ENCODE results near the gene ERFL. TPM values are rescaled to one million over a fixed set of nuclear protein-coding genes. Genes with fewer than 3 reads are reported as not detected.

Gene ERFL
- polyA plus RNA-seq, 6 donors from 2014 or later: not detected

DNA sequence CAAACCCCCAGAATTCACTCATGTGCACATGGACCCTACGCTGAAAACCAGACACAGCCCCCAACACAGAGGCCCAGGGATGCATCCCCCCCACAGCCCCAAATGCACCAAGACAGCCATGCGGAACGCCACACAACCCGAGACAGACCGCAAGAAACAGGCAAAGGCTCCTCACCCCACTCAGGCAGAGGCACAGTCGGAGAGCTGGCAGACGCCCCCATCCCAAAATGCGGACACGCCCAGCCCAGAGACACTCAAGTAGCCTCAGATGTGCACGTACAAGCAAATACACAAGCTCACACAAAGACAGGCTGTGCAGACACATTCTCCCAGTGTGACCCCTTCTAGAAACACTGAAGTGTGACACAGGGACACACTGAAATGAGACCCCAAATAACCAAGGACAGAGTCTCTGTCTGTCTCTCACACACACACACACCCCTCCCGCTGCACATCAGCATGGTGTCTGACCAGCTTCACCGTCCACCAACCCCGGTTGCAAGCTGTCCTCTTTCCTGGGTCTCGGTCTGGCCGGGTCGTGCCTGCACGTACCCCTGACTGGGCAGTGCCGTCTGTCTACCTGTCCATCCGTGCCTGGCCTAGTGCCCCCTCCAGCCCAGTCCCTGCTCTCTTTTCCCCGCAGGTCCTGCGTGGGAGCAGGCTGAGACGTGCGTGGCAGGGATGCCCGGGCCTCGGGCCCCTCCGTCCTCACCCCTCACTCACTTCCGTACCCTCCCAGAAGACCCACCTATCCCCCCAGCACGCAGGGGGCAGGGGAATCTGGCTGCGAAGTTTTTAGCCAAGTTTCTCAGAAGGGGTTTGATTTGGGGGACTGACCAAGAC, 16.1 kb downstream of the ERFL start:
- peak overlapping the region; percentile 6 to 72 (median 60) for H3K4me3 Mint-ChIP-seq
- no peaks in the 10 kb centered on the region for H3K9me3 Mint-ChIP-seq
- H3K27ac Mint-ChIP-seq: peak overlapping the region in 4 of 6 donors; percentile 56 to 91 (median 60)
- peak; percentile 23 to 34 for ATAC-seq (ENCODE audit: low read depth in 2 of 2)
- peaks cover 0 to 11% (median 4%) of the 10 kb centered on the region in 3 donors for H3K27me3 Mint-ChIP-seq
- no peak for DNase-seq
- peaks cover 0 to 4% of the 10 kb centered on the region in 2 donors for H3K36me3 Mint-ChIP-seq
- peaks cover 40 to 50% (median 50%) of the 10 kb centered on the region in 3 donors for H3K4me1 Mint-ChIP-seq

- Mint-ChIP-seq H3K36me3 (peaks cover 0 to 13% of the 10 kb centered on the region in 2 donors), H3K9me3 (no peaks in the 10 kb centered on the region), H3K4me3 (peak overlapping the region in 7 of 8 donors; percentile 6 to 72 (median 47)), H3K27ac (peak overlapping the region; percentile 56 to 91 (median 66)), H3K27me3 (peaks cover 0 to 11% (median 4%) of the 10 kb centered on the region in 3 donors), H3K4me1 (peaks cover 40 to 57% (median 56%) of the 10 kb centered on the region in 3 donors)
- ATAC-seq (ENCODE audit: low read depth in 2 of 2) (no peak), DNase-seq (no peak)
Observed at GRCh38 chr19:41910992-41911888, 17.0 kb downstream of the ERFL start.

DNA sequence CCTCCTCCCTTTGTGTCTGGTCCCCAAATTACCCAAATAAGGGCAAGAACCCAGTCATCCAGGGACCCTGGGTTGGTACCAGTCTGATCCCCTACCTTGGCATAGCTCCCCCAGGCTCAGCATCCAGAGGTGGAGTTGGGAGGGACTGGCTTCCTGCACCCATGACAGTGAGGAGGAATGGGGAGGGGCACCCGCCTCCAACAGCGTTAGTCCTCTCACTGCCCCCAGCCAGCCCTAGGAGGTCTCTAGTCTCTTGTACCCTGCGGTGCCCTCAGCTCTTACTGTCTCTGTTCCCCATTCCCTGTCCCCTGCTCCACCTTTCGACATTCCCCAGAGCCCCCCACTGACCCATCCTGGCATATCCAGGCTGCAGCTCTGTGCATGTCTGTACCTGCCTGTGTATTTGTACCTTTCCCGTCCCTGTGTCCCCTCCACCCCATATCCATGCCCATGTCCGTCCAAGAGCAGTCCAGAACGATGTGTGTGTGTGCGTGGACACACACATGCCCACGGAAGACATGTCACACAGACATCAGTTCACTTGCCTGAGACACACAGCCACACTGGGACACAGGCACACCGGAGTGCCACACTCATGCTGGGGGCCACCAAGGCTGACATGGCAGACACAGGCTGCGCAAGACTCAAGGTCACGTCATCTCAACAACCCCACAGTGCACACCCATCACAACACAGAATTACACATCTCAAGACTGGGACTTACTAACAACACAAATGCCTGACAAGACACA, 17.8 kb downstream of the ERFL start:
- Mint-ChIP-seq H3K27ac (peak overlapping the region; percentile 21 to 80 (median 57)), H3K27me3 (peaks cover 0 to 11% (median 4%) of the 10 kb centered on the region in 3 donors), H3K4me1 (peaks cover 45 to 65% (median 61%) of the 10 kb centered on the region in 3 donors), H3K36me3 (peaks cover 4 to 20% of the 10 kb centered on the region in 2 donors), H3K9me3 (no peaks in the 10 kb centered on the region), H3K4me3 (peak overlapping the region in 3 of 8 donors; percentile 21 to 58 (median 47))
- ATAC-seq (ENCODE audit: low read depth in 2 of 2): no peak
- DNase-seq: no peak

- H3K27ac Mint-ChIP-seq: no peak overlapping the region
- peaks cover 0 to 11% (median 4%) of the 10 kb centered on the region in 3 donors for H3K27me3 Mint-ChIP-seq
- peak overlapping the region in 1 of 8 donors; percentile 44 for H3K4me3 Mint-ChIP-seq
- DNase-seq (no peak), ATAC-seq (ENCODE audit: low read depth in 2 of 2) (no peak)
- H3K36me3 Mint-ChIP-seq: peaks cover 4 to 22% of the 10 kb centered on the region in 2 donors
- peaks cover 47 to 66% (median 61%) of the 10 kb centered on the region in 3 donors for H3K4me1 Mint-ChIP-seq
- no peaks in the 10 kb centered on the region for H3K9me3 Mint-ChIP-seq
Observed at GRCh38 chr19:41909706-41910105, 18.5 kb downstream of the ERFL start.

DNA sequence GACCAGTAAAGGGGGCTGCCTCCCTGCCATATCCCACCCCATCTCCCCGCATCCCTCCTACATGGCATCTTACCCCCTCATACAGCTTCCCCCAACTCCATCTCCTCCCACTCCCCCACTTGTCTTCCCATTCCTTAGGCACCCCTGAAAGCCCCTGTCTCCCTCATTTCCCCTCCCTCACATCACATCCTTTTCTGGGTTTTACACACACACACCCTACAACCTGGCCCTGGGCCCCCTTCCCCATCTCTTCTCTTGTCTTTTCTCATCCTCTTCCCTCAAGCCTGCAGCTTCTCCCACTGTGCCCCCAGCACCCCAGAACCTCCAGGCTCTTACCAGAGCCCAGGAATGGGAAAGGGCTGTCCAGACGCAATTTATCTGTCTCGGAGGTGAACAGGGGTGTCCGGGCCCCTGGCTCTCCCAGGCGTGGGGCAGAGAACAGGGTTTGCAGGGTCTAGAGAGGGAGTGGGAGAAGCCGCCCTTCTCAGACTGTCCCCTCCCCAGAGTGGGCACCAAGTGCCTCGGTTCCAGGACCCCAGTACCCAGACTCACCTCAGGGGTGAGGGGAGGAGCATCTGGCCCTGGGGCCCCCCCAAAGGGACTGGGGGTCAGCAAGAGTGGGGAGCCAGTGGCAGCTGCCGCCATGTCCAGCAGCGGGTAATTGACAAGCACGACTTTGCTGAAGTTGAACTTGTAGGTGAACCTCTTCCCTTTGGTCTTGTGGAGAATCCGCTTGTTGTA, 19.4 kb downstream of the ERFL start:
- ATAC-seq (ENCODE audit: low read depth in 2 of 2) (no peak), DNase-seq (no peak)
- Mint-ChIP-seq H3K27me3 (peaks cover 0 to 8% (median 4%) of the 10 kb centered on the region in 3 donors), H3K9me3 (no peaks in the 10 kb centered on the region), H3K4me3 (peak overlapping the region in 1 of 8 donors; percentile 44), H3K27ac (peak overlapping the region in 3 of 6 donors; percentile 64 to 93 (median 82)), H3K4me1 (peaks cover 44 to 67% (median 59%) of the 10 kb centered on the region in 3 donors), H3K36me3 (peaks cover 4 to 29% of the 10 kb centered on the region in 2 donors)

- no peak overlapping the region for H3K4me3 Mint-ChIP-seq
- ATAC-seq (ENCODE audit: low read depth in 2 of 2): no peak
- H3K9me3 Mint-ChIP-seq: no peaks in the 10 kb centered on the region
- DNase-seq: no peak
- H3K27me3 Mint-ChIP-seq: peaks cover 0 to 8% (median 4%) of the 10 kb centered on the region in 3 donors
- H3K27ac Mint-ChIP-seq: no peak overlapping the region
- H3K36me3 Mint-ChIP-seq: peaks cover 4 to 29% of the 10 kb centered on the region in 2 donors
- peaks cover 41 to 59% (median 51%) of the 10 kb centered on the region in 3 donors for H3K4me1 Mint-ChIP-seq
Observed at GRCh38 chr19:41907994-41908615, 20.1 kb downstream of the ERFL start.

- peaks cover 36 to 57% (median 43%) of the 10 kb centered on the region in 3 donors for H3K4me1 Mint-ChIP-seq
- peak overlapping the region in 4 of 6 donors; percentile 40 to 69 (median 52) for H3K27ac Mint-ChIP-seq
- peaks cover 4 to 29% of the 10 kb centered on the region in 2 donors for H3K36me3 Mint-ChIP-seq
- ATAC-seq (ENCODE audit: low read depth in 2 of 2): no peak
- H3K4me3 Mint-ChIP-seq: no peak overlapping the region
- DNase-seq: no peak
- no peaks in the 10 kb centered on the region for H3K9me3 Mint-ChIP-seq
- H3K27me3 Mint-ChIP-seq: peaks cover 0 to 6% (median 4%) of the 10 kb centered on the region in 3 donors
Observed at GRCh38 chr19:41906916-41907680, 21.2 kb downstream of the ERFL start.

DNA sequence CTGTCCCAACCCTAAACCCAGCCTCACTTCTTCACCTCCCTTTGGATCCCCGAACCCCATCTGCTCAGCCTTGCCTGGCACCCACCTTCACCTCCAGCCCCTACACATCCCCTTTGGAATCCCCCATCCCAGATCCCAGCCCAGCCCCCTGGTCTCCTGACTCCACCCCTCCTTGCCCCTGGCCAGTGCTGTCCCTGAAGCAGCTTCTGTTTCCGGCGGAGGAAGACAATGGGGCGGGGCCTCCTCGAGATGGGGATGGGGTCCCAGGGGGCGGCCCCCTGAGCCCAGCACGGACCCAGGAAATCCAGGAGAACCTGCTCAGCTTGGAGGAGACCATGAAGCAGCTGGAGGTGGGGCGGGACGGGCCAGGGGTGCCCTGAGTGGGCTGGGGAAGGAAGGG, 22.0 kb downstream of the ERFL start:
- H3K27me3 Mint-ChIP-seq: no peaks in the 10 kb centered on the region
- ATAC-seq (ENCODE audit: low read depth in 2 of 2) (no peak), DNase-seq (no peak)
- peaks cover 4 to 29% of the 10 kb centered on the region in 2 donors for H3K36me3 Mint-ChIP-seq
- H3K4me1 Mint-ChIP-seq: peaks cover 28 to 55% (median 36%) of the 10 kb centered on the region in 3 donors
- H3K4me3 Mint-ChIP-seq: no peak overlapping the region
- peak overlapping the region in 2 of 6 donors; percentile 40 to 89 for H3K27ac Mint-ChIP-seq
- no peaks in the 10 kb centered on the region for H3K9me3 Mint-ChIP-seq

GRCh38 chr19:41905273-41906002, 22.8 kb downstream of the ERFL start:
- Mint-ChIP-seq H3K36me3 (peaks cover 4 to 29% of the 10 kb centered on the region in 2 donors), H3K4me3 (no peak overlapping the region), H3K4me1 (peaks cover 19 to 46% (median 28%) of the 10 kb centered on the region in 3 donors), H3K9me3 (no peaks in the 10 kb centered on the region), H3K27ac (peak overlapping the region in 3 of 6 donors; percentile 28 to 47 (median 40)), H3K27me3 (no peaks in the 10 kb centered on the region)
- ATAC-seq (ENCODE audit: low read depth in 2 of 2) (no peak), DNase-seq (no peak)

GRCh38 chr19:41904118-41904870, 24.0 kb downstream of the ERFL start:
- Mint-ChIP-seq H3K4me3 (no peak overlapping the region), H3K27ac (peak overlapping the region in 2 of 6 donors; percentile 28 to 48), H3K9me3 (no peaks in the 10 kb centered on the region), H3K4me1 (peaks cover 15 to 39% (median 24%) of the 10 kb centered on the region in 3 donors), H3K27me3 (no peaks in the 10 kb centered on the region), H3K36me3 (peaks cover 12 to 31% of the 10 kb centered on the region in 2 donors)
- no peak for DNase-seq
- no peak for ATAC-seq (ENCODE audit: low read depth in 2 of 2)

All from naive B cell (primary cell).